H1 (cell line): ENCODE data around the gene RPTN. TPM values are rescaled to one million over a fixed set of nuclear protein-coding genes. Genes with fewer than 3 reads are reported as not detected.

ENCODE experiments used
- JUN ChIP-seq: IDR thresholded peaks from 2 replicates; pipeline ENCODE4 v1.6.1; 2011; ENCODE audit warnings: low read depth, mild to moderate bottlenecking, improper control_type of control experiment, low read length
- KDM1A ChIP-seq: fragments of 200-600, 300-600 bp; sonication (generic); IDR thresholded peaks from 2 replicates; pipeline ENCODE4 v1.7.1; 2016; ENCODE audit warnings: mild to moderate bottlenecking, low read length, borderline replicate concordance
- KDM5A ChIP-seq: fragments of 200-600 bp; IDR thresholded peaks from 2 replicates; pipeline ENCODE4 v1.7.1; 2012; ENCODE audit warnings: mild to moderate bottlenecking, low read length, inconsistent platforms, mixed read lengths
- SIN3A ChIP-seq, 2 experiments: IDR thresholded peaks in 1 of 2; conservative IDR thresholded peaks in 1 of 2; 2 replicates each; pipeline ENCODE4 v1.6.1; 2011 to 2012; ENCODE audit warnings: low read length in 2 of 2, improper control_type of control experiment in 1 of 2, low read depth in 1 of 2, mild to moderate bottlenecking in 1 of 2
- SP1 ChIP-seq: IDR thresholded peaks from 2 replicates; pipeline ENCODE4 v1.6.1; 2011; ENCODE audit warnings: low read depth, low read length
- YY1 ChIP-seq: IDR thresholded peaks from 2 replicates; pipeline ENCODE4 v1.6.1; 2011; ENCODE audit warnings: low read depth, mild to moderate bottlenecking, low read length
- ZNF274 ChIP-seq: IDR thresholded peaks from 2 replicates; pipeline ENCODE4 v1.7.0; 2012; ENCODE audit warnings: low read length, borderline replicate concordance; ENCODE audit errors: extremely low read depth
- polyA plus RNA-seq, 7 experiments: library from polyadenylated mRNA; depleted of rRNA in 3 of 7; stranded (reverse) in 5 of 7; unstranded in 2 of 7; fragments of >200 nt in 5 of 7; fragments of 200-250 nt in 2 of 7; gene quantifications; 1 replicate in 5 of 7; 2 replicates in 1 of 7; 4 replicates in 1 of 7; pipeline versions ENCODE4 v1.2.1 to v1.2.3, GENCODE V29; 2011 to 2013; ENCODE audit warnings: missing spikeins in 2 of 7, mixed read lengths in 2 of 7
- total RNA-seq: library from RNA; stranded (reverse); fragmentation: NEBNext Ultra II Directional; extraction: Animal tissue kit (Norgen Biotek cat#: 25700); gene quantifications from 2 replicates; pipeline ENCODE4 v1.2.1, GENCODE V29; 2021
- TF ChIP-seq, protein P1 (sequence below): fragments of 300-600 bp; sonication (generic); IDR thresholded peaks from 2 replicates; pipeline ENCODE4 v1.7.1; 2012; ENCODE audit warnings: low read length, moderate library complexity, mild to moderate bottlenecking, inconsistent platforms; ENCODE audit not compliant: insufficient replicate concordance
- TF ChIP-seq, protein P2 (sequence below): IDR thresholded peaks from 2 replicates; pipeline ENCODE4 v1.6.1; 2011; ENCODE audit warnings: low read depth, mild to moderate bottlenecking, low read length; ENCODE audit not compliant: insufficient read depth

The RPTN gene
- total and polyA plus RNA-seq, 2 of the 8 experiments (the other 6 are each of a cell fraction or from before 2014, with no cell fraction given) = not detected

DNA sequence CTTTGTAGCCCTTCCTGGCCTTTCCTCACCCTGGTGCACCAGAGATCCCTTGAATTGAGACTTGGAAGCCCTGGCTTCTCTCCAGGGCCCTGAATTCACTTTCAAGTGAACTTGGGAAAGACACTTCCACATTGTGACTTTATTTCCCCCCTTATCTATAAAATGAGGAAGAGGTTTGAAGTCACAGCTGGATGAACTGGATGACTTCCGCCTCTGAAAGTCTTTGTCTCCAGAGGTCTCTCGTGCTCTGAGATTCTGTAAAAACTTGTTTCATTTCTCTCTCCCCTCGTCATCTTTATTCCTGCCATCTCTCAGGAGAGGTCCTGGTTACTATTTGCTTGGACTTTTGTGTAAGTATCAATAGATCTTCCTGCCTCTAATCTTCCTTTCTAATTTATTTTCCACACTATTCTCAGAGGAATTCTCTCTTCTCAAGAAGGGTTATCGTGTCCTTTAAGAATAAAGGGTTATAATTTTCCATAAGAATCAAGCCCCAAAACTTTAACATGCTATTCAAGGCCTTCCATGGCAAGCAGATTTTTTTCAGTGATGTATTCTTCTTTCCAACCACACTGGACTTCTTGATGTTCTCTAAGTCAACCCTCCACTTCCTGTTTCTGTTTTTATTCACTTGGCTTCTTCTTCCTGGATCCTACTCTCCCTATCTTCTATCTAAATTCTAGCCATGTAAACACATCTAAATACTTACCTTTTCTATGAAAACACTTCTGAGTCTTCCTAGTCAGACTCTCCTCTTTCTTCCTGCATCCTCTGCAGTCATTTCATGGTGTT lies 6.5 kb upstream of the RPTN start (continued):
- TF ChIP-seq, protein P1, sequence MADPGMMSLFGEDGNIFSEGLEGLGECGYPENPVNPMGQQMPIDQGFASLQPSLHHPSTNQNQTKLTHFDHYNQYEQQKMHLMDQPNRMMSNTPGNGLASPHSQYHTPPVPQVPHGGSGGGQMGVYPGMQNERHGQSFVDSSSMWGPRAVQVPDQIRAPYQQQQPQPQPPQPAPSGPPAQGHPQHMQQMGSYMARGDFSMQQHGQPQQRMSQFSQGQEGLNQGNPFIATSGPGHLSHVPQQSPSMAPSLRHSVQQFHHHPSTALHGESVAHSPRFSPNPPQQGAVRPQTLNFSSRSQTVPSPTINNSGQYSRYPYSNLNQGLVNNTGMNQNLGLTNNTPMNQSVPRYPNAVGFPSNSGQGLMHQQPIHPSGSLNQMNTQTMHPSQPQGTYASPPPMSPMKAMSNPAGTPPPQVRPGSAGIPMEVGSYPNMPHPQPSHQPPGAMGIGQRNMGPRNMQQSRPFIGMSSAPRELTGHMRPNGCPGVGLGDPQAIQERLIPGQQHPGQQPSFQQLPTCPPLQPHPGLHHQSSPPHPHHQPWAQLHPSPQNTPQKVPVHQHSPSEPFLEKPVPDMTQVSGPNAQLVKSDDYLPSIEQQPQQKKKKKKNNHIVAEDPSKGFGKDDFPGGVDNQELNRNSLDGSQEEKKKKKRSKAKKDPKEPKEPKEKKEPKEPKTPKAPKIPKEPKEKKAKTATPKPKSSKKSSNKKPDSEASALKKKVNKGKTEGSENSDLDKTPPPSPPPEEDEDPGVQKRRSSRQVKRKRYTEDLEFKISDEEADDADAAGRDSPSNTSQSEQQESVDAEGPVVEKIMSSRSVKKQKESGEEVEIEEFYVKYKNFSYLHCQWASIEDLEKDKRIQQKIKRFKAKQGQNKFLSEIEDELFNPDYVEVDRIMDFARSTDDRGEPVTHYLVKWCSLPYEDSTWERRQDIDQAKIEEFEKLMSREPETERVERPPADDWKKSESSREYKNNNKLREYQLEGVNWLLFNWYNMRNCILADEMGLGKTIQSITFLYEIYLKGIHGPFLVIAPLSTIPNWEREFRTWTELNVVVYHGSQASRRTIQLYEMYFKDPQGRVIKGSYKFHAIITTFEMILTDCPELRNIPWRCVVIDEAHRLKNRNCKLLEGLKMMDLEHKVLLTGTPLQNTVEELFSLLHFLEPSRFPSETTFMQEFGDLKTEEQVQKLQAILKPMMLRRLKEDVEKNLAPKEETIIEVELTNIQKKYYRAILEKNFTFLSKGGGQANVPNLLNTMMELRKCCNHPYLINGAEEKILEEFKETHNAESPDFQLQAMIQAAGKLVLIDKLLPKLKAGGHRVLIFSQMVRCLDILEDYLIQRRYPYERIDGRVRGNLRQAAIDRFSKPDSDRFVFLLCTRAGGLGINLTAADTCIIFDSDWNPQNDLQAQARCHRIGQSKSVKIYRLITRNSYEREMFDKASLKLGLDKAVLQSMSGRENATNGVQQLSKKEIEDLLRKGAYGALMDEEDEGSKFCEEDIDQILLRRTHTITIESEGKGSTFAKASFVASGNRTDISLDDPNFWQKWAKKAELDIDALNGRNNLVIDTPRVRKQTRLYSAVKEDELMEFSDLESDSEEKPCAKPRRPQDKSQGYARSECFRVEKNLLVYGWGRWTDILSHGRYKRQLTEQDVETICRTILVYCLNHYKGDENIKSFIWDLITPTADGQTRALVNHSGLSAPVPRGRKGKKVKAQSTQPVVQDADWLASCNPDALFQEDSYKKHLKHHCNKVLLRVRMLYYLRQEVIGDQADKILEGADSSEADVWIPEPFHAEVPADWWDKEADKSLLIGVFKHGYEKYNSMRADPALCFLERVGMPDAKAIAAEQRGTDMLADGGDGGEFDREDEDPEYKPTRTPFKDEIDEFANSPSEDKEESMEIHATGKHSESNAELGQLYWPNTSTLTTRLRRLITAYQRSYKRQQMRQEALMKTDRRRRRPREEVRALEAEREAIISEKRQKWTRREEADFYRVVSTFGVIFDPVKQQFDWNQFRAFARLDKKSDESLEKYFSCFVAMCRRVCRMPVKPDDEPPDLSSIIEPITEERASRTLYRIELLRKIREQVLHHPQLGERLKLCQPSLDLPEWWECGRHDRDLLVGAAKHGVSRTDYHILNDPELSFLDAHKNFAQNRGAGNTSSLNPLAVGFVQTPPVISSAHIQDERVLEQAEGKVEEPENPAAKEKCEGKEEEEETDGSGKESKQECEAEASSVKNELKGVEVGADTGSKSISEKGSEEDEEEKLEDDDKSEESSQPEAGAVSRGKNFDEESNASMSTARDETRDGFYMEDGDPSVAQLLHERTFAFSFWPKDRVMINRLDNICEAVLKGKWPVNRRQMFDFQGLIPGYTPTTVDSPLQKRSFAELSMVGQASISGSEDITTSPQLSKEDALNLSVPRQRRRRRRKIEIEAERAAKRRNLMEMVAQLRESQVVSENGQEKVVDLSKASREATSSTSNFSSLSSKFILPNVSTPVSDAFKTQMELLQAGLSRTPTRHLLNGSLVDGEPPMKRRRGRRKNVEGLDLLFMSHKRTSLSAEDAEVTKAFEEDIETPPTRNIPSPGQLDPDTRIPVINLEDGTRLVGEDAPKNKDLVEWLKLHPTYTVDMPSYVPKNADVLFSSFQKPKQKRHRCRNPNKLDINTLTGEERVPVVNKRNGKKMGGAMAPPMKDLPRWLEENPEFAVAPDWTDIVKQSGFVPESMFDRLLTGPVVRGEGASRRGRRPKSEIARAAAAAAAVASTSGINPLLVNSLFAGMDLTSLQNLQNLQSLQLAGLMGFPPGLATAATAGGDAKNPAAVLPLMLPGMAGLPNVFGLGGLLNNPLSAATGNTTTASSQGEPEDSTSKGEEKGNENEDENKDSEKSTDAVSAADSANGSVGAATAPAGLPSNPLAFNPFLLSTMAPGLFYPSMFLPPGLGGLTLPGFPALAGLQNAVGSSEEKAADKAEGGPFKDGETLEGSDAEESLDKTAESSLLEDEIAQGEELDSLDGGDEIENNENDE = no peak
- TF ChIP-seq SIN3A (conservative IDR thresholded peaks at IDR 0.05 in 1 of 2, IDR thresholded peaks at IDR 0.05 in 1 of 2; ENCODE audit: low read depth in 1 of 2, low read length in 2 of 2) (no peak), JUN (no peak), KDM1A (no peak), YY1 (no peak), SP1 (no peak), ZNF274 (no peak), KDM5A (no peak)
- TF ChIP-seq, protein P2, sequence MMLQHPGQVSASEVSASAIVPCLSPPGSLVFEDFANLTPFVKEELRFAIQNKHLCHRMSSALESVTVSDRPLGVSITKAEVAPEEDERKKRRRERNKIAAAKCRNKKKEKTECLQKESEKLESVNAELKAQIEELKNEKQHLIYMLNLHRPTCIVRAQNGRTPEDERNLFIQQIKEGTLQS = no peak
